IPS-18a (cell line): ENCODE measurements around the gene INPP5K.

Experiments
- H3K27ac ChIP-seq: one replicate; pipeline ENCODE4 v1.5.1; 2013; ENCODE audit warnings: low read length
- H3K27me3 ChIP-seq: one replicate; pipeline ENCODE4 v1.6.1; 2013; ENCODE audit warnings: mild to moderate bottlenecking, low read length; ENCODE audit not compliant: control insufficient read depth, insufficient read depth
- H3K36me3 ChIP-seq: one replicate; pipeline ENCODE4 v1.6.1; 2013; ENCODE audit warnings: low read depth, low read length; ENCODE audit not compliant: control insufficient read depth
- H3K4me1 ChIP-seq: one replicate; pipeline ENCODE4 v1.6.1; 2013; ENCODE audit warnings: low read depth, low read length; ENCODE audit not compliant: control insufficient read depth
- H3K4me3 ChIP-seq: one replicate; pipeline ENCODE4 v1.5.1; 2013; ENCODE audit warnings: low read length
- H3K9ac ChIP-seq: one replicate; pipeline ENCODE4 v1.6.1; 2013; ENCODE audit warnings: mild to moderate bottlenecking, low read length, moderate library complexity
- H3K9me3 ChIP-seq: one replicate; pipeline ENCODE4 v1.6.1; 2013; ENCODE audit warnings: low read depth, low read length; ENCODE audit not compliant: control insufficient read depth

The INPP5K gene

DNA sequence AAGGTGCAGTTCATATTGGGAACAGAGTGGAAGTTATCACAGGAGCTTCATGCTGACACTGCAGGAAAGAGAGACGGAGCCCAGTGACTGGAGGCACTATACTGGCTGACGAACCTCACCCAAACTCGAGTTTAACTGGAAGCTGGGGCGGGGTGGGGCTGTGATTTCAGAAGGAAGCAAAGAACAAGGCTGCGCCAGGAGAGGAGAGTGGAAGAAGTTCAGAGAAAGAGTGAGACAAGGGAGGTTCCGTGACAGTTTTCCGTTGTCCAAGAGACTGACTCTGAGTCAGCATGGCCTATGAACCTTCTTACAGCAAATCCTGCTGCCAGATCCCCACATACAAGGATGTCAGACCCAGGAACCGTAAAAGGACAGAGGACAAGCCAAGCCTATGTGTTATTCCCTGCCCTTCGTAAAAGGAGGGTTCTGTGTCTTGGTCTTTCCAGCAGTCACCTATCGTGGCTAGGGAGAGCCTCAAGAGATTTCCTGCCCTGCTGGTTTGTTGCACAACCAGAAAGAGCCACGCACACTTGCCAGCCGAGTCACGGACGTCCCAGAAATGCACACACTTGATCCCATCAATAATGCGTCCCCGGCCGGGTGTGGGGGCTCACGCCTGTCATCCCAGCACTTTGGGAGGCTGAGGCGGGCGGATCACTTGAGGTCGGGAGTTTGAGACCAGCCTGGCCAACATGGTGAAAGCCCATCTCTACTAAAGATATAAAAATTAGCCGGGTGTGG lies 41.1 kb upstream of the INPP5K start:
- H3K4me3 ChIP-seq: no peak overlapping the region
- no peaks in the 10 kb centered on the region for H3K9me3 ChIP-seq
- peaks cover 3% of the 10 kb centered on the region for H3K4me1 ChIP-seq
- peaks cover 9% of the 10 kb centered on the region for H3K27me3 ChIP-seq
- no peak overlapping the region for H3K27ac ChIP-seq
- no peak overlapping the region for H3K9ac ChIP-seq
- H3K36me3 ChIP-seq: no peaks in the 10 kb centered on the region

DNA sequence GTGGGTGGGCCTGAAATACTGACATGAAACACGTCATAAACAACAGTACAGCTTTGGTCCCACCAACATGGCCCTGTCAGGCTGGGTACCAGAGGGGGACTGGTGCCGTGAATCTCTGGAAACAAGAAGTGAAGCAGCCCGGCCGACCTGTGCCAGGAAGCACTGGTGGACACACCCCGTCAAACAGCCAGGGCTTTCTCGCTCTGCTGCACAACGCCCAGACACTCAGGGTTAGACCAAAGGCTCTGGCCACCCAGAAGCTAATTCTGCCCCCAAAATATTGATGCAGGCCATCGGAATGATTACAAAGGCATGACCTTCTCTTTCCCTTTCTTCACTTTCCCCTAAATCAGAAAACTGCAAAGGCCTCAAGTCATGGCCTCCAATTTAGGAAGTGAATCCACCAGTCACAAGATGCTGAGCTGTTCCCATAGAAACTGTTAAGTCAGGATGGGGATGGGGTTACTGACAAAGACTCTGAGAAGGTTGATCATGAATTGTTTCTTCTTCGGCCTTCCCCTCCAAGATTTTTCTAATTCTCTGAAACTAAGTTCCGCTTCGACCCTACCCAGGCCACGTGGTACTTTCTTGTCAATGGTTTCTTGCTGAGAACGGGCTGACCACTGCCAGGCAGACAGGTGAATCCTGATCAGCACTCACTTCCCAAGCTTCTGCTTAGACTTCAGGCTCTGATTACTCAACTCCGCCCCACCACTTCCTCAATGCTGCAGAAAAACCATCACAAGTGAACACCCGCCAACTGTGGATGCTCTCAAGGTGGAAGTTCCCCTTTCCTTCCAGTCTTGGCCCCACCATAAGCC lies 39.4 kb upstream of the INPP5K start:
- peaks cover 2% of the 10 kb centered on the region for H3K27me3 ChIP-seq
- H3K9ac ChIP-seq: no peak overlapping the region
- H3K4me1 ChIP-seq: peaks cover 3% of the 10 kb centered on the region
- H3K9me3 ChIP-seq: no peaks in the 10 kb centered on the region
- no peak overlapping the region for H3K4me3 ChIP-seq
- H3K27ac ChIP-seq: no peak overlapping the region
- no peaks in the 10 kb centered on the region for H3K36me3 ChIP-seq

GRCh38 chr17:1554751-1555540 lies 38.5 kb upstream of the INPP5K start:
- Histone ChIP-seq H3K27me3 (no peaks in the 10 kb centered on the region), H3K27ac (no peak overlapping the region), H3K9me3 (no peaks in the 10 kb centered on the region), H3K4me1 (peaks cover 1% of the 10 kb centered on the region), H3K4me3 (no peak overlapping the region), H3K36me3 (peaks cover 6% of the 10 kb centered on the region), H3K9ac (no peak overlapping the region)

GRCh38 chr17:1553354-1554266 lies 37.2 kb upstream of the INPP5K start:
- no peak overlapping the region for H3K4me3 ChIP-seq
- no peaks in the 10 kb centered on the region for H3K4me1 ChIP-seq
- no peak overlapping the region for H3K27ac ChIP-seq
- no peaks in the 10 kb centered on the region for H3K27me3 ChIP-seq
- no peaks in the 10 kb centered on the region for H3K9me3 ChIP-seq
- no peak overlapping the region for H3K9ac ChIP-seq
- H3K36me3 ChIP-seq: peaks cover 10% of the 10 kb centered on the region

- Histone ChIP-seq H3K4me3 (no peak overlapping the region), H3K9ac (no peak overlapping the region), H3K27ac (no peak overlapping the region), H3K36me3 (peaks cover 12% of the 10 kb centered on the region), H3K4me1 (no peaks in the 10 kb centered on the region), H3K27me3 (no peaks in the 10 kb centered on the region), H3K9me3 (no peaks in the 10 kb centered on the region)
Measured at GRCh38 chr17:1552932-1553331, 36.5 kb upstream of the INPP5K start.

GRCh38 chr17:1551741-1552140 lies 35.3 kb upstream of the INPP5K start:
- peaks cover 15% of the 10 kb centered on the region for H3K36me3 ChIP-seq
- no peak overlapping the region for H3K4me3 ChIP-seq
- no peaks in the 10 kb centered on the region for H3K9me3 ChIP-seq
- no peak overlapping the region for H3K27ac ChIP-seq
- no peak overlapping the region for H3K9ac ChIP-seq
- no peaks in the 10 kb centered on the region for H3K4me1 ChIP-seq
- no peaks in the 10 kb centered on the region for H3K27me3 ChIP-seq

- Histone ChIP-seq H3K4me1 (no peaks in the 10 kb centered on the region), H3K27me3 (no peaks in the 10 kb centered on the region), H3K4me3 (no peak overlapping the region), H3K9me3 (no peaks in the 10 kb centered on the region), H3K36me3 (peaks cover 18% of the 10 kb centered on the region), H3K9ac (no peak overlapping the region), H3K27ac (no peak overlapping the region)
Measured at GRCh38 chr17:1548032-1548431, 31.6 kb upstream of the INPP5K start.

GRCh38 chr17:1546292-1546922 lies 30.0 kb upstream of the INPP5K start:
- no peaks in the 10 kb centered on the region for H3K4me1 ChIP-seq
- peaks cover 23% of the 10 kb centered on the region for H3K36me3 ChIP-seq
- no peaks in the 10 kb centered on the region for H3K27me3 ChIP-seq
- H3K27ac ChIP-seq: no peak overlapping the region
- no peak overlapping the region for H3K4me3 ChIP-seq
- no peak overlapping the region for H3K9ac ChIP-seq
- no peaks in the 10 kb centered on the region for H3K9me3 ChIP-seq

GRCh38 chr17:1545618-1546017 lies 29.2 kb upstream of the INPP5K start:
- H3K4me1 ChIP-seq: no peaks in the 10 kb centered on the region
- no peaks in the 10 kb centered on the region for H3K27me3 ChIP-seq
- H3K9me3 ChIP-seq: no peaks in the 10 kb centered on the region
- no peak overlapping the region for H3K27ac ChIP-seq
- H3K9ac ChIP-seq: no peak overlapping the region
- peaks cover 29% of the 10 kb centered on the region for H3K36me3 ChIP-seq
- no peak overlapping the region for H3K4me3 ChIP-seq

- Histone ChIP-seq H3K27ac (no peak overlapping the region), H3K36me3 (peaks cover 38% of the 10 kb centered on the region), H3K4me1 (no peaks in the 10 kb centered on the region), H3K27me3 (no peaks in the 10 kb centered on the region), H3K4me3 (no peak overlapping the region), H3K9me3 (no peaks in the 10 kb centered on the region), H3K9ac (no peak overlapping the region)
Measured at GRCh38 chr17:1542316-1542715, 25.9 kb upstream of the INPP5K start.
